Limb (tissue), 2 donors: Measurements from ENCODE around the gene MSGN1.
A peak's percentile ranks its signal among the peaks of the same experiment; 100 is the strongest.
"Not testable (repeated sequence)": the region's sequence is repeated elsewhere in the genome, so short reads cannot be mapped to it uniquely, and the experiment has no call there.

ENCODE experiments used
- DNase-seq, 2 donors: peaks; one replicate each; pipeline ENCODE4 v3.0.0-alpha.2; 2016; ENCODE audit errors: extremely low spot score in 2 of 2

MSGN1 gene

GRCh38 chr2:17805166-17805565, 11.1 kb upstream of the MSGN1 start:
- no peak for DNase-seq

- DNase-seq, result no peak
Measured at GRCh38 chr2:17805717-17806363, 10.4 kb upstream of the MSGN1 start.

- no peak for DNase-seq
Measured at GRCh38 chr2:17813010-17813741, 3.1 kb upstream of the MSGN1 start.

- no peak for DNase-seq
Measured at GRCh38 chr2:17813742-17814473, 2.4 kb upstream of the MSGN1 start.

GRCh38 chr2:17814601-17815000, 1.7 kb upstream of the MSGN1 start:
- no peak for DNase-seq

GRCh38 chr2:17815468-17816184, 634 bp upstream of the MSGN1 start:
- no peak for DNase-seq

GRCh38 chr2:17818235-17818815, 2.1 kb downstream of the MSGN1 start:
- no peak for DNase-seq

- DNase-seq, result no peak
Measured at GRCh38 chr2:17821080-17821479, 4.8 kb downstream of the MSGN1 start.

GRCh38 chr2:17821535-17822444, 5.5 kb downstream of the MSGN1 start:
- no peak for DNase-seq

GRCh38 chr2:17822445-17823117, 6.3 kb downstream of the MSGN1 start:
- DNase-seq, result no peak

GRCh38 chr2:17823646-17824045, 7.4 kb downstream of the MSGN1 start:
- not testable (repeated sequence) for DNase-seq

GRCh38 chr2:17827316-17827715, 11.1 kb downstream of the MSGN1 start:
- no peak for DNase-seq

GRCh38 chr2:17827785-17828184, 11.5 kb downstream of the MSGN1 start:
- DNase-seq, result no peak

- peak; percentile 73 to 88 for DNase-seq
Measured at GRCh38 chr2:17830053-17831034, 14.1 kb downstream of the MSGN1 start.

GRCh38 chr2:17835516-17835915, 19.3 kb downstream of the MSGN1 start:
- DNase-seq, result no peak

GRCh38 chr2:17839959-17840358, 23.7 kb downstream of the MSGN1 start:
- no peak for DNase-seq

GRCh38 chr2:17843457-17843856, 27.2 kb downstream of the MSGN1 start:
- DNase-seq, result no peak

GRCh38 chr2:17845806-17846205, 29.5 kb downstream of the MSGN1 start:
- DNase-seq, result no peak

- no peak for DNase-seq
Measured at GRCh38 chr2:17846676-17847075, 30.4 kb downstream of the MSGN1 start.
